Measurements from ENCODE around the gene NOS2.
"Not testable (repeated sequence)": the region's sequence is repeated elsewhere in the genome, so short reads cannot be mapped to it uniquely, and the experiment has no call there.

GRCh38 chr17:27732746-27733145, 67.6 kb downstream of the NOS2 start:
- TF ChIP-seq CTCF (IDR thresholded peaks at IDR 0.05; ENCODE audit: poor library complexity, severe bottlenecking); TAF1 (IDR thresholded peaks at IDR 0.05; ENCODE audit: low read depth); RAD21 (conservative IDR thresholded peaks at IDR 0.05); REST (IDR thresholded peaks at IDR 0.05; ENCODE audit: borderline replicate concordance); EZH2 (IDR thresholded peaks at IDR 0.05; ENCODE audit: borderline replicate concordance, insufficient read depth, low read length, poor library complexity, severe bottlenecking): not testable (repeated sequence)

All from neural cell (in vitro differentiated cells).